GM12873 (cell line): ENCODE measurements around the gene SLC66A3.

Experiments used
- CTCF ChIP-seq: IDR thresholded peaks from 2 replicates; pipeline ENCODE4 v1.5.1; 2012; ENCODE audit warnings: low read depth, mild to moderate bottlenecking, moderate library complexity, low read length, control low read depth; ENCODE audit not compliant: insufficient read depth; ENCODE audit errors: missing control alignments

SLC66A3 gene

GRCh38 chr2:11201969-11202368 is 46.7 kb downstream of the SLC66A3 start:
- TF ChIP-seq CTCF, result no peak

- TF ChIP-seq CTCF, result no peak
These were observed 48.2 kb downstream of the SLC66A3 start for GRCh38 chr2:11203480-11203879.

GRCh38 chr2:11208083-11208482 is 52.8 kb downstream of the SLC66A3 start:
- TF ChIP-seq CTCF, result no peak

GRCh38 chr2:11212645-11213044 is 57.4 kb downstream of the SLC66A3 start:
- no peak for TF ChIP-seq CTCF

GRCh38 chr2:11213090-11213638 is 57.9 kb downstream of the SLC66A3 start:
- TF ChIP-seq CTCF, result no peak

GRCh38 chr2:11213975-11214374 is 58.7 kb downstream of the SLC66A3 start:
- TF ChIP-seq CTCF, result no peak

GRCh38 chr2:11214770-11215169 is 59.5 kb downstream of the SLC66A3 start:
- no peak for TF ChIP-seq CTCF
